NCI-H2227 (cell line): ENCODE data around the gene NAP1L5.

ENCODE experiments used
- DNase-seq: peaks from one replicate; lab custom pipeline; 2025; ENCODE audit not compliant: unreplicated experiment; lab: John Stamatoyannopoulos, UW

NAP1L5 gene

DNA sequence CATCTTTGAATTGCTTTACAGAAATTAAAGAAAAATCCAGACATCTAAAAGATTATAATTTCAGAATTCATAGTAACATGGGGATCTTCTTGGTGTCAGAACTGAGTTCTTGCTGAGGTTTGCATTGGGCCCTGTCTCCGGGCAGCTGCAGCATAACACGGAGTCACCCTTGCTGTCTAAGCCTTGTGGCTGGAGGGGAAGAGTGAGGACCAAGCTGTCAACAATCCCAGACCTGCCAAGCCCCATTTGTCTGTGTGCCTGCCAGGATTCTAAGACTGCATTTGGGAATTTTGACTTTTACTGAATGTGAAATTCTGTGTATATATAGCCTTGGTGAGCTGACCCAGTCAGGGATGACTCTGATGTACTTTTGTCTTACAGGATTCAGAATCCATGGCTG is 25.2 kb upstream of the NAP1L5 start:
- no peak for DNase-seq

DNA sequence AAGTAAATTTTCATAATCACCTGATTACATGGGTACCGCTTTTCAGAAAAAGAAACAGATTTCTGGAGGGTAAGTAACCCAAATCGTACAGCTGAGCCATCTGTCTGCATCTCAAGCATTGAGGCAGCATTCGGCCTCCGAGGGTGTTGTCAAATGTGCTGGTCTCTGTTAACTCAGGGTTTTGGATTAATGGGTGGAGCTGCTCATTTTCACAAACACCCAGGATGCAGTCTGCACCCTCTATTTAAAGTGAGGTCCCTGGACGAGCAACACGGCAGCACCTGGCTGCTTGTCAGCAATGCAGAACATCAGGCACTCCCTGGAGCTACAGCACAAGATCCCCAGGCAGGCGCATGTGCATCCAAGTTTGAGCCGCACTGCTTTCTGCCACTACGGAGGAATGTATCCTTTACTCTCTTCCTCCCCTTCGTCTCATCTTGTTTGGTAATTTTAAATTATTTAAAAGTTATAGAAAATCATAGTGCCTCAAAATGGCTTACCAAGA is 24.7 kb upstream of the NAP1L5 start:
- DNase-seq, result no peak

DNA sequence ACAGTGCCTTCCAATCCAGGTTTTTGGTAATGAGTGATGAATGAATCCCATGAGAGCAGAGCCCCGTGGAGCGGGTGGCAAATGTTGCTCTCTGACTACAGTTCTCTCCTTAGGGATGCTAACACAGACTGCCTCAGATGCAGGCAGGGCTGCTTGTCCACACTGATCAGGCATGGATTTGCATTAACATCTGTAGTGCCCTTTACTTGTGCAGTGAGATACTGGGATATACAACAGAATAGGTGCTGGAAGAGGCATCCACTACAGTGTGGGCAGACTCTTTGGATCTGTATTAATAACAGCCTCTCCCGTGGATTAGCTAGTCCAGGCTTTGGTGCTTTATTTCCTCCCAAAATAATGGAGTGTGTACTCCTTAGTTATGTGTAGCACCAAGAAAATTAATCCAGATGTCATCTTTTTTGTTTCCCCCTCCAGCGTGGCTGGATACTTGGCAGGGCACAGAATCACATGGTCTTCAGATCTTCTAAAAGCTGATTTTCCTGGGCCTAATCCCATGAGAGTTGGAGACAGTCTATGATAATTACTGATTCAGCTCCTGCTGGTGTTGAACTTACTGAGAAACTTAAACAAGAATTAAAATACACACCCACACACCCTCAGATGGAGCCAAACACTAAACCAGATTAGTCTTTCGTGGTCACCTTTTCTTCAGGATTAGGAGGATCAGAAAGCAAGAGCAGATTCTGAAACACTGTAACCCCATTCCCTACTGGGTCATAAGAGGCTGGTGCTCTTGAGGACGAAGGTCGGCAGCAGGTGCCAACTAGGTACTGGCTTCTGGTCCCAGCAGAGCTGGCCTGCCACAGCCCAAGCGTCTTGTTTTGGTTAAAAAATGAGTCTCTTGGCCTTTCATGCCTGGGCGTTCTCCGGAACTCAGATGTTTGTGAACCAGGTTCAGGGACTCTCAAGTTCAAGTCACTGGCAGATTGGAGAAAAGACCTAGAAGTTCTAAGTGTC is 23.1 kb upstream of the NAP1L5 start:
- no peak for DNase-seq

DNA sequence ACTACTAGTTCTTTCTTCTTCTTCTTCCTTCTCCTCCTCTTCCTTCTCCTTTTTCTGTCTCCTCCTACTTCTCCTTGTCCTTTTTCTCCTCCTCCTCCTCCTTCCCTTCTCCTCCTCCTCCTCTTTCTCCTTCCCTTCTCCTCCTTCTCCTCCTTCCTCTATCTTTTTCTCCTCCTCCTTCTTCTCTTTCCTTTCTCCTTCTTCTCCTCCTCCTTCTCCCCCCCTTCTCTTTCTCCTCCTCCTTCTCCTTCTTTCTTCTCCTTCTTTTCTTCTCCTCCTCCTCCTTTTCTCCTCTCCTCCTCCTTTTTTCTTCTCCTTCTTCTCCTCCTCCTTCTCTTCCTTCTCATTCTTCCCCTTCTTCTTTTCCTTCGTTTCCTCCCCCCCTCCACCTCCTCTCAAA is 21.8 kb upstream of the NAP1L5 start:
- no peak for DNase-seq

DNA sequence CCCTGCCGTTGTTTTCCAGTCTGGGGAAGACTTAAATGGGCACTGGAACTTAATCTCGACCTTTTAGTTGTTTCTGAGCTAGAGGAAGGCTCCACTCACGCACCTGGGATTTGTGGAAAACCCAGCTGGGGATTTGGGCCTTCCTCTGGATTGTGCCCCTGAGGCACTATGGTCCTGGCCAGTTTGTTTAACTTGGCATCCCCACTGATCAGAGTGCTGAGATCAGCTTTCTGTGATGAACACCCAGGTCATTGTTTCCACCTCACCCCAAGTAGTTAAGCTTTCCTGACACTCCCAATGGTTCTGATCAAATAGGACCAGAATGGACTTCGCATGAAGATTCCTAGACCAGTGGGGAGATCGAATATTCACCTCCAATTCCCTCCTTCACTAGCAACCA is 20.5 kb upstream of the NAP1L5 start:
- DNase-seq, result no peak

DNA sequence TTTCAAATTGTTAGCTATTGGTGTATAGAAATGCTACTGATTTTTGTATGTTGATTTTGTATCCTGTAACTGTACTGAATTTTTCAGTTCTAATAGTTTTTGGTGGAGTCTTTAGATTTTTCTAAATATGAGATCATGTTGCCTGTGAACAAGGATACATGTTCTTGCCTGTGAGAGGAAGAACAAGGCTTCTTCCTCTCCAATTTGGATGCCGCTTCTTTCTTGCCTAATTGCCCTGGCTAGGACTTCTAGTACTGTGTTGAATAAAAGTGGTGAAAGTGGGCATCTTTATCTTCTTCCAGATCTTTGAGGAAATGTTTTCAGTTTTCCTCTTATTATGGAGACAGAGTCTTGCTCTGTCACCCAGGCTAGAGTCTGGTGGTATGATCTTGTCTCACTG is 16.2 kb upstream of the NAP1L5 start:
- DNase-seq, result no peak

DNA sequence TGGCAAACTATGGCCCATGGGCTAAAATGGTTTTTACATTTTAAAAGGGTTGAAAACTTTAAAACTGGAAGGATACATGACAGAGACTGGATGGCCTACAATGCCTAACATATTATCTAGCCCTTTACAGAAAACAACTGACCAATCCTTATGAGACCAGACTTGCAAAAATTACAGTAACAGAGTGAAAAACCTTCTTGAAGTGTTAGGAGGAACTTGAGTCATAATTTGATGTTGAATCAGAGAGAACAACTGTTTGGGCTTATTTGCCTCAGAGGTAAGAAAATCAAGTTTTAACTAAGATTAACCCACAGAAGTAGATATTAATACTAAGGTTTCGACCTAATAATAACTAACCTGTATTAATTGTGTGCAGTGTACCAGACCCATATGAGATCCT is 12.4 kb upstream of the NAP1L5 start:
- DNase-seq, result no peak

DNA sequence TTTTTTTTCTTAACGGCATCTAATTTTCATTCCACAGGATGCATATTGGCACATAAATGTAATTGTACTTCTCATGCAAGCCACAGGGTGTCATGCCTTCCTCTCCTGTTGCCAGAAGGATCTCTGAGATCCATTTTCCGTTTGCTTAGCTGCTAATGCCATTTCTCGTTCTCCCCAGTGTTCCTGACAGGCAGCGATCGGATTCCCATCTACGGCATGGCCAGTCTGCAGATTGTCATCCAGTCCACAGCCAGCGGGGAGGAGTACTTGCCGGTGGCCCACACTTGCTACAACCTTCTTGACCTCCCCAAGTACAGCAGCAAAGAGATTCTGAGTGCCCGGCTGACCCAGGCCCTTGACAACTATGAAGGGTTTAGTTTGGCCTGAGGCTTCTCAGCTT is 8.9 kb upstream of the NAP1L5 start:
- peak; percentile 56 for DNase-seq

DNA sequence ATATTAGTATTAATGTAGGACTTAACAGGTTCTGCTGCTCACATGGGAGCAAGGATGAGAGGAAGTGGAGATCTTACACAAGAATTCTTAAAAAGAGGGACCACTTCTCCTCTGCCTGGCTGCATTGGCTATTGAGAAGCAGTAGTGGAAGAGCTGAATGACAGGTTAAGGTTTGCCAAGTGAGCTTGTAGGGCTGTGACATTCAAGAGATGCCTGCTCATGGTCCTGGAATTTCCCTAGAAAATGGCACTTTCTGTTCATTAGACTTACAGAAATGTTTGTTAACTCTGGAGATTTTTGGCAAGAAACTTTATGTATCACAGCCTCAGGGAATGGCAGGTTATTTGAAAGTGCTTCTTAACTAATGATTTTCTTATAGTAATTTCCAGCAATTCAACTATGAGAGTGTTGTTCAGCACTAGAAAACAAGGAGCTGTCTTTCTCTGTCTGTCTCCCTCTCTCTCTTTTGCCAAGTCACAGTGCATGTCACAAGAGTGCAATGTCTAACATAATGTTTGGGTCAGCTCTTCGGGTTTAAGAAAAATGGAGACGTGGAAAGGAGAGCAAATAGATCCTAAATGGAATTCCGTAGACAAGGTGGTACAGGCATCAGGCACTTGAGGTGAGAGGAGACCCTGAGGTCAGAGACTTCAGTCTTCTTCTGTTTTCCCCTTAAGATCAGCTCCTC is 8.3 kb upstream of the NAP1L5 start:
- no peak for DNase-seq

DNA sequence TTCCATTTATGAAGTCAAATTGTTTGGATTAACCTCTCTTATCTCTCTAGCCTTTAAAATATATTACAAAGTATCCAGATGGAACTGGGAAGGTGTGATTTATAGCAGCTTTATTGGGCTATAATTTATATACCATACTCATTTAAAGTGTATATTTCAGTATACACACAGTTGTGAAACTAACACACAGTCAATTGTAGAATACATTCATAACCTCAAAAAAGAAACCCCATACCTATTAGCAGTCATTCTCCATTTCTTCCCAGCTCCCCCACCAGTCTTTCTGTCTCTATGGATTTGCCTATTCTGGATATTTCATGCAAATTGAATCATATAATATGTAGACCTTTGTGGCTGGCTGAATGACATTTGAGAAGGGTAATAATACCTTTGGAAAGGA is 7.6 kb upstream of the NAP1L5 start:
- DNase-seq, result no peak

DNA sequence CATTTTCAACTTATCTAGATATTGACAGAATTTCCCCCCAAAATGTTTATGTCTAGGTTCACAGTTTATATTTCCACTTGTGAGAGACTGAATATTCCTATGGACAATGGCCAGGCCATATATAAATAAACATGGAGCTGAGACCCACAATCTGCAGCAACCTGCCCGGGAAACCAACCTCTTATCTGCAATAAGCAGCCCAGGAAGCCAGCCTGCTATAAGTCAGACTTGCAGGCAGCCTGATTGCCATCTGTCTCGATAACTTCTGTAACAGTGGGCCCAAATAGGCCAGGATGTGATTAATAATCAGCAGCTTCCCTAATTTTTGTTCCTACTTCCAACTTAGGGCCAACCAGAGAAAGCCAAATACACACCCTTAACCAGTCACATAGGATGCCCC is 5.2 kb upstream of the NAP1L5 start:
- DNase-seq, result no peak

DNA sequence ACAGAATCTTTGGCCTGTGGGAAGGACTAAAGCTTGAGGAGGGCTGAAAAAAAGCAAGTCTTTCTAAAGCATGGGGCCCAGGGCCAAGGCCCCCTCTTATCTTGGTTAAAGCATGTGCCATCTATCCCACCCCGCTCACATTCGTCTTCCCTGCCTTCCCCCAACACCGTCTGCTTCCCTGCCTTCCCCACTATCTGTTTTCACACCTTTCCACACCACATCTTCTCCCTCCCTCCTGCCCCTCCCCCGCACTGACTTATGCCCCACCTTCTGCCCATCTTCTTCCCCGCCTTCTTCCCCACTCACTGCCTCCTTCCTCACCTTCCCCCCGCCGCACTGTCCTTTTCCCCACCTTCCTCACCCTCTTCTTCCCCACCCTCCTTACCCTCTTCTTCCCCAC is 890 bp upstream of the NAP1L5 start:
- no peak for DNase-seq

DNA sequence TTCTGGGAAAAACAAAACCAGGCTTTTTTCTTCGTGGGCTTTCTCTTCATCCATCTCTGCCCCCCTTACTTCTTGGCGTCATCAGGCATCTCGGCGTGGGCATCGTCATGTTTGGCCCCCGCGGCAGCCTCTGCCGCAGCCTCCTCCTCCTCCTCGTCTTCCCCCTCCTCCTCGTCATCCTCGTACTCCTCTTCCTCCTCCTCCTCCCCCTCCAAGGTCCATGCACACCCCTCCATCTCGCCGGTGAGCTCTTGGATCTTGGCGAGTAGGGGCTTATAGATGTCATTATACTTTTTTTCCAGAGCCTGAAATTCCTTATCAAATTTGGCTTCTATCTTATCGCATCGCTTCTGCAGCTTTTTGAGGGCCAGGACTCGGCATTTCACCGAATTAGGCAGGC is 488 bp downstream of the NAP1L5 start:
- no peak for DNase-seq

DNA sequence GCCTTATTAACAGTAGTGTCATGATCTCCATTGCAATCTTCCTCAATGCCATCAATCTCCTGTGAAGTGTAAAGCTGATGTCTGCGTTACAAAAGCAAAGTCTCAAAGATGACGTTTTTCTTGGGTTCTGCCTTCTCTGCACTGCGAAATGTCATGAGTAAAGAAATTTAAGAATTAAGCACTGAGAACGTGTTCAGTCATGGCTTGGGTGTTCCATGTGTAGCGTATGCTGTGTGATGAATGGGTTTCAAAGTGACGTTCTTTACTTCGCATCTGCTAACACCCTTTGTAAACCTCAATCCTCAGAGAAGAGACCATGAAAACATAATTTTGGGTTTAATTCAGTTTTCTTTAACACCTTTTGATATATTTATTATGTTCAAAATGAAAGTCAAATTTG is 999 bp downstream of the NAP1L5 start:
- no peak for DNase-seq

DNA sequence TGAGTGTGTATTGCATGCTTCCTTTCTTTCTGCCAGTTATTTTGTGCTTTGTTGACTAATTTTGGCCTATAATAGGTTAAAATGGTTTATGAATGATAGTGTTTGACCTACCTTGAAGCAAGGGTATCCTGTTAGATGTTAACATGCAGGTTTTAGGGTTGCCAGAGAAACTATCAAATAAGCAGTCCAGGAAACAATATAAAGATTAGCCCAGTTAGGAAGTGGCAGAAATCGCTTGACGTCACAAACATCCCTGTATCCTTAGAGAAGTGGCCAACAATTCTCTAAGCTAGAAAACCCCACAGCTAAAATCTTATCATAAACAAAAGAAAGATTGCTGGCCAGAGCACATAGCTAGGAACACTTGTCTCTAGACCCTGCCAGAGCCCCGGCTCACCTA is 3.8 kb downstream of the NAP1L5 start:
- DNase-seq, result no peak

DNA sequence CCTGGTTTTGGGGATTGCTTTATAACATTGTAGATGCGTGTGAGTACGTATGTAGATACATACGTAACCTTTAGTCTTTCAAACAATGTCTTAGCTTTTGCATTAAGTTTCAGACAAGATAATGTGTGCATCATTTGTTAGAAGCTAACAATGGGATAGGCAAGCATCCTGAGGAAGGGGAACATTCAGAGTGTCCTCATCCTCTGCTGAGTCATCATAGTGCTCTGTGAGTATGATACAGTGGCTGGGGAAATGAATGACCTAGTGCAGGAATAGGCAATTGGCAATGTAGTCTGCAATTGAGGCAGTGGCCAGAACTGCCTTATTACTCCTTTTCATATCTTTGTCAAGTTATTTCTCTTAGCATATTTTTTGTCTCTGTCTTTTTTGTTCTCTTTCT is 7.3 kb downstream of the NAP1L5 start:
- no peak for DNase-seq

DNA sequence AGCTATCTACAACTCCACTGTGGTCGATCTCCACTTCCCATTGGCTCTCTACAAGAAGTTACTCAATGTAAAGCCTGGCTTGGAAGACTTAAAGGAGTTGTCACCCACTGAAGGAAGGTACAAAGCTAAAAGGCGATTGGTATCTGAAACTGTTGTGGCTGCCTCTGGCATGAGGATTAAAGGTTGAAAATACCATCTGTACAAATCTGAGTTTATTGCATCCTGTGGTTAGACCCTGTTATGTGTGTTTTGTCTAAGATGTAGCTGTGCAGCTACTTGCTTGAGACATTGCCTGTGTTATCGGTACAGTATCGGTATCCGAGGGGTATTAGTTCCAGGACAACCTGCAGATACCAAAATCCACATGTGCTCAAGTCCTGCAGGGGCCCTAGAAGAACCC is 16.4 kb downstream of the NAP1L5 start:
- DNase-seq, result no peak

DNA sequence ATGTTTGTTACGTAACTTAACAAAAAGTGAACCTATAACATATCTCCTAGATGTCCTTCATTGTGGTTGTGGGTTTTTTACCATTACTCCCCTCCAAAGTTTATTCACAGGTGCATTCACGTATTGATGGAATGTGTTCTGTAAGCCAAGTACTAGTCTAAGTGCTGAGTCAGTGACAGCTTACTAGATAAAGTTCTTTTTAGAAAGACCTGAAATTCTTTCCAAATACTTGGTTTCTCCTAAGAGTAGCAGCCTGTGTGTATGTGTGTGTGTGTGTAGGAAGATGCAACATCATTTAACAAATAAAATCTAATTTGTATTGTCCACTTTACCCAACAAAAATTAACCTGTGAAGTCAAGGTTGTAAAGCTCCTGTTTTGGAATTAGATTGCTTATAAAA is 22.1 kb downstream of the NAP1L5 start:
- no peak for DNase-seq

DNA sequence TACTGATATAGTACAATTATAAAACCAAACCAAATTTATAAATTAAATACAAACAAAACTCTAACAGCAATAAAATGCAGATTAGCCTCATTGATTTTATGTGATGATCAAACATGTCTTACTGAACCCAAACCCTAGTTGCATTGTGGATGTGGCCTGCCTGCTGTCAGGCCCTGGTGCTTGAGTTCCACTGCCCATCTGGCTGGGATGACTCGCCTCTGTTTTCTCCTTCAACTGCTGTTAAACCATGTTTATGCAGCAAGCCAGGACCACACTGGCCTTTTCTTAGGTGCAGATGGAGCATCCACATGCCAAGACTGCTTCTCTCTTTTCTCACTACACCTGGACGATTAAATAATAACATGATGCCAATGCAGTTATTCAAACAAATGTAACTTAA is 22.6 kb downstream of the NAP1L5 start:
- no peak for DNase-seq

DNA sequence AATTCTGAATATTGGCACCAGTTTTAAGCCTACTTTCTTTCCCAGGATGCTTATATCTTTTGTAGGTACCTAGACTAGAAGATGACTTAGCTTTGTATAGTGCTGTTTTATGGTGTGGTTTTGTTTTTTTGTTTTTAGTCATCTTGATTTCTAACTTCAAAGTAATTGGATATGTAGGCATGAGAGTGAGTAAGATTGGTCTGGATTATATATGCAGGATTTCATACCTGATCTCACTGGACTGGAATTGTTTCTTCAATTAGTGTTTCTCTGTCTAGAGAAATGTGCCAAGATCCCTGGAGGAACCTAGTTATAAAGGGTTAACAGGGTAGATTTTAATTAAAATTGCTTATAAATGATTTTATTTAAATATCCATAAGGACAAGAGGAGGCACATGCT is 23.1 kb downstream of the NAP1L5 start:
- DNase-seq, result no peak

DNA sequence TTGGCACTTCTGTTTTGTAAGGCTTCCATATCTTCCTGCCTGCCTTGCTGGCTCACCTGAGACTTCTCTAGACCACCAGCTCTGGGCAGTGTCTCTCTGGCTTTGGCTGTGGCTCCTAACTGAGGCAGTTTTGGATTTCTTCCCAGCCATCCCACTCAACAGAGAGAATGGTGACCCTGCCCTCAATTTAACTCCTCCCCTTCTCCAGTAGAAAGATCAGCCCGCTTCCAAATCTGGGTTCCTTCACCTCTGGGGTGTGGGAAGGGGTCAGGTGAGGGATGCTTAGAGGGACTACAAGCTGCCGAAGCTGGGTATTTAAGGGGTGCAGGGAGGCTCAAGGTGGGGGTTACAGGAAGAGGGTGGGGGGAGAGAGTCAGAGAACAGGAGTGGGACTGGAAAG is 23.7 kb downstream of the NAP1L5 start:
- no peak for DNase-seq

DNA sequence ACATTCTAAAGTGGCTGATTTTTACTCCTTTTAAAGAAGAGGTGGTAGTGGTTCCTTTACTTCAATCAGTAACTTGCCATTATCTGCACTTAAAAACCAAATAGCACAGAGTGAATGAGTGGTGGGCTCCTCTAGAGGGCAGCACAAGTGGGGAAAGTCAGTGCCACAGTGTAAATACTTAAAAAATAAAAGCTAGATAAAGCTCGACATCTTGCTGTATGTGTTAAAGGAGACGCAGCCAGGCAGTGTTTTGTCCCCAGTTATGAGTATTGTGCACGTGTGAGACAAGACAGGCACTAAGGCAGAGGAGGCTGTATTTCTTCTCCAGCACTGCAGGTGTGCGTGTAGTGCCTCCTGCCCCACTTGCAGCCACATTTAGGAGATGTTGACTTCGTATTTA is 24.6 kb downstream of the NAP1L5 start:
- peak; percentile 12 for DNase-seq
